Measurements from ENCODE around the gene MRPL14. TPM values are rescaled to one million over a fixed set of nuclear protein-coding genes. Genes with fewer than 3 reads are reported as not detected.
"Not testable (repeated sequence)": the region's sequence is repeated elsewhere in the genome, so short reads cannot be mapped to it uniquely, and the experiment has no call there.

The MRPL14 gene
- total and polyA plus RNA-seq, 2 of the 4 experiments (the other 2 are of a cell fraction): 43.7 to 87.9 TPM

GRCh38 chr6:44145839-44146238 is 18.6 kb upstream of the MRPL14 start:
- ChIA-PET CTCF (no interaction called here), POLR2A (ENCODE audit: unreplicated experiment) (no interaction called here)
- Histone ChIP-seq H4K20me1 (ENCODE audit: insufficient read depth, low read length) (no peaks in the 10 kb centered on the region), H3K27ac (ENCODE audit: insufficient read depth, low read length) (no peak overlapping the region), H2AFZ (replicated peaks; ENCODE audit: low read length, poor library complexity) (no peak overlapping the region), H3K56ac (ENCODE audit: extremely low read depth, insufficient read depth, low read length) (no peak overlapping the region), H3K4me2 (ENCODE audit: low read depth, low read length) (no peak overlapping the region), H4K5ac (ENCODE audit: low read depth, low read length) (no peak overlapping the region), H3K36me3 (ENCODE audit: control insufficient read depth, insufficient read depth, low read length) (peaks cover 55% of the 10 kb centered on the region), H3K9ac (ENCODE audit: low read depth, low read length) (no peak overlapping the region), H3K18ac (ENCODE audit: low read depth, low read length) (no peak overlapping the region), H3K4me3 (ENCODE audit: insufficient read depth, low read depth, low read length) (no peak overlapping the region), H4K91ac (ENCODE audit: insufficient read depth, low read depth, low read length) (no peak overlapping the region), H3K23ac (ENCODE audit: low read depth, low read length) (no peak overlapping the region), H2BK15ac (ENCODE audit: low read depth, low read length) (no peak overlapping the region), H2AK5ac (ENCODE audit: low read depth, low read length) (no peak overlapping the region), H3K79me1 (ENCODE audit: low read depth in 1 of 2, low read length in 2 of 2) (no peaks in the 10 kb centered on the region), H3K9me3 (ENCODE audit: control insufficient read depth, insufficient read depth, low read length) (no peaks in the 10 kb centered on the region), H3K4ac (ENCODE audit: low read depth, low read length) (no peak overlapping the region), H3K14ac (replicated peaks; ENCODE audit: low read depth, low read length) (no peak overlapping the region), H2BK120ac (ENCODE audit: low read depth, low read length) (no peak overlapping the region), H2BK5ac (ENCODE audit: low read depth, low read length, poor library complexity, severe bottlenecking) (no peak overlapping the region), H3K27me3 (ENCODE audit: control insufficient read depth, insufficient read depth, low read length) (no peaks in the 10 kb centered on the region), H2BK20ac (ENCODE audit: low read depth, low read length) (no peak overlapping the region), H3K9me1 (ENCODE audit: insufficient read depth, low read length) (no peaks in the 10 kb centered on the region), H3K4me1 (ENCODE audit: control insufficient read depth, insufficient read depth, low read length) (no peaks in the 10 kb centered on the region), H4K8ac (ENCODE audit: low read depth in 2 of 2, low read length in 2 of 2) (no peak overlapping the region), H2AK9ac (replicated peaks; ENCODE audit: low read depth, low read length, poor library complexity) (no peak overlapping the region)
- in situ Hi-C loops (cut with MboI; ENCODE audit: low sequenced_read_pairs) (no loop called here), intact Hi-C loops (cut with micrococcal nuclease) (no loop called here), dilution Hi-C loops (cut with HindIII; ENCODE audit: low sequenced_read_pairs, unreplicated experiment) (no loop called here)
- TF ChIP-seq RFX5 (IDR thresholded peaks at IDR 0.05; ENCODE audit: low read depth, low read length): no peak
- no peak for TF ChIP-seq USF2 (IDR thresholded peaks at IDR 0.05; ENCODE audit: low read depth, low read length)
- TF ChIP-seq MXI1 (IDR thresholded peaks at IDR 0.05; ENCODE audit: borderline replicate concordance, low read depth, low read length): no peak
- TF ChIP-seq MAZ (IDR thresholded peaks at IDR 0.05; ENCODE audit: borderline replicate concordance, low read depth, low read length): no peak
- ATAC-seq (ENCODE audit: low read depth) (no peak), DNase-seq (no peak)
- BruUV-seq (replicated peaks): no TSS peak

- H3K9ac ChIP-seq (ENCODE audit: low read depth, low read length); H4K8ac ChIP-seq (ENCODE audit: low read depth in 2 of 2, low read length in 2 of 2); H3K27me3 ChIP-seq (ENCODE audit: control insufficient read depth, insufficient read depth, low read length); ATAC-seq (ENCODE audit: low read depth); CTCF ChIA-PET; intact Hi-C loops (cut with micrococcal nuclease); H2AK9ac ChIP-seq (replicated peaks; ENCODE audit: low read depth, low read length, poor library complexity); H3K4me2 ChIP-seq (ENCODE audit: low read depth, low read length); H2BK120ac ChIP-seq (ENCODE audit: low read depth, low read length); H3K27ac ChIP-seq (ENCODE audit: insufficient read depth, low read length); H2BK15ac ChIP-seq (ENCODE audit: low read depth, low read length); H2AFZ ChIP-seq (replicated peaks; ENCODE audit: low read length, poor library complexity); H3K9me1 ChIP-seq (ENCODE audit: insufficient read depth, low read length); H3K4ac ChIP-seq (ENCODE audit: low read depth, low read length); H4K20me1 ChIP-seq (ENCODE audit: insufficient read depth, low read length); H3K14ac ChIP-seq (replicated peaks; ENCODE audit: low read depth, low read length); H3K56ac ChIP-seq (ENCODE audit: extremely low read depth, insufficient read depth, low read length); DNase-seq; H3K79me1 ChIP-seq (ENCODE audit: low read depth in 1 of 2, low read length in 2 of 2); H2BK20ac ChIP-seq (ENCODE audit: low read depth, low read length); dilution Hi-C loops (cut with HindIII; ENCODE audit: low sequenced_read_pairs, unreplicated experiment); H4K5ac ChIP-seq (ENCODE audit: low read depth, low read length); H4K91ac ChIP-seq (ENCODE audit: insufficient read depth, low read depth, low read length); H3K9me3 ChIP-seq (ENCODE audit: control insufficient read depth, insufficient read depth, low read length); H3K4me3 ChIP-seq (ENCODE audit: insufficient read depth, low read depth, low read length); H2BK5ac ChIP-seq (ENCODE audit: low read depth, low read length, poor library complexity, severe bottlenecking); BruUV-seq (replicated peaks); H3K4me1 ChIP-seq (ENCODE audit: control insufficient read depth, insufficient read depth, low read length); H3K18ac ChIP-seq (ENCODE audit: low read depth, low read length); H3K23ac ChIP-seq (ENCODE audit: low read depth, low read length); H2AK5ac ChIP-seq (ENCODE audit: low read depth, low read length); POLR2A ChIA-PET (ENCODE audit: unreplicated experiment): not testable (repeated sequence)
- WGBS, 2 experiments (ENCODE audit: extremely low coverage in 2 of 2, insufficient read length in 1 of 2): no CpG with 5 or more reads among the region's 3 CpGs
- H3K36me3 ChIP-seq (ENCODE audit: control insufficient read depth, insufficient read depth, low read length): peaks cover 60% of the 10 kb centered on the region
- in situ Hi-C loops (cut with MboI; ENCODE audit: low sequenced_read_pairs): loop anchor here (5.0 kb wide), 1 partner anchor 42 kb away; no protein-coding TSS in a partner anchor
Observed at GRCh38 chr6:44144536-44144935, 17.3 kb upstream of the MRPL14 start.

Data from IMR-90 (cell line).